GM11168 (cell line): ENCODE results near the gene APOL2.
"Not testable (repeated sequence)": the region's sequence is repeated elsewhere in the genome, so short reads cannot be mapped to it uniquely, and the experiment has no call there.

Source experiments
- in situ Hi-C: fragments of 300-500 bp; cut with MboI; formaldehyde crosslinking; loops from one replicate; pipeline ENCODE4 v1.12.0; 2022; ENCODE audit warnings: low sequenced_read_pairs; ENCODE audit not compliant: unreplicated experiment

Gene APOL2

DNA sequence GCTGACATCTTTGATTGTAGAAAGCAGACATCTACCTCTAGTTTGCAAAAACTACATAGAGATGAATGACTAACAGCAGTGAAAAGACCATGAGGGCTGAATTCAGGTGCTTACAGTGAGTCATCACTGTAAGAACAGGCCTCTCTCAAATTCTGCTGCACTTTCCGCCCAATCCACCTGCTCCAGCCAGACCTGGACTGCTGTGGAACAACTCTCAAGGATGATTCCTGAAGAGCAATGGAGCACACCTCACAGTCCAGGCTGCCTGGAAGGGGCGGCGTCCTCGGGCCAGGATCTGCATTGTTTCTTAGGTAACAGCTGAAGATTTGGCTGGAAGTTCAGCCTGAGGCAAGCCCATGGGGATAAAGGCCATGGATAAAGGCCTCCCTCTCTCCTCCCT is 15.1 kb downstream of the APOL2 start:
- in situ Hi-C loops, result no loop called here

DNA sequence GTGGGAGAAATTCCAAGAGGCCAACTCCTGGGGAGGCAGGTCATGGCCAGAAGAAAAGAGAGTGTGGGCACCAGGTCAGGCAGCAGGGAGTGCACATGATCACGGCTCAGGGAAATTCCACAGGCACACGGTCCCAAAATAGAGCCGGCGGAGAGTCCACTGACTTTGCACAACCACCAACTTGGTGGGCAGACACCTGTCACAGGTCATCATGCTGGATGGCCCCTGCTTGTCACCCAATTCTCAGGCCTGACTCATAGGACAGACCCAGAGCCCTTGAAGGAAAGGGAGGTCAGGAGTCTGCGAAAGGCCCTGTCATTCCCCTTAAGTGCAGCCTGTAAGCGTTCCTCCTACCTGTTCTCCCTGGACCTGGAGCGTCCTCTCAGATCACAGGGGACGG is 15.8 kb downstream of the APOL2 start:
- in situ Hi-C loops, result no loop called here

DNA sequence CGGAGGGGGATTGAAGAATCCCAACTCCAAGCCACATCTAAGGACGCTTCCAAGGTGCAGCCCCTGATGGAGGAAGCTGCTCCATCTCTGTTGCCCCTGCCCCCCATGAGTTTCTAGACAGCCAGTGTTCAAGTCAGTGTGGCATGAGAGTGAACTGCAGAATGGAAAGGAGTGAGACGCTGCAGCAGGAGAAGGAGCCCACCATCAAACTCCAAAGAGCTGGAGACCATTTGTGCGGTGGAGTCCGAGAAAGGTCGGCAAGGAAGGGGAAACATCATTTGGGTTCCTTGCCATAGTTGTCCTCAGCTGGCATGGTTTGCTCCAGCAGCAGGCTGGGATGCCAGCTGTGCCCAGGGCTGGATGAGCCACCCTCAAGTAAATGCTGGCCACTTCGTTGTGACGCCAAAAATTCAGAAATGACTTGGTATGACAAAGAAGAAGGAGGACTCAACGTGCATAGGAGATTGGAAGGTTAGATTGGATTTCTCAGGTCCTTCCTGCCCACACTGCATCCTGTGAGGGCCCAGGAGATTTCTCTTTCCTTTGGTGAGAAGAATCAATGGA is 16.4 kb downstream of the APOL2 start:
- in situ Hi-C loops, result no loop called here

DNA sequence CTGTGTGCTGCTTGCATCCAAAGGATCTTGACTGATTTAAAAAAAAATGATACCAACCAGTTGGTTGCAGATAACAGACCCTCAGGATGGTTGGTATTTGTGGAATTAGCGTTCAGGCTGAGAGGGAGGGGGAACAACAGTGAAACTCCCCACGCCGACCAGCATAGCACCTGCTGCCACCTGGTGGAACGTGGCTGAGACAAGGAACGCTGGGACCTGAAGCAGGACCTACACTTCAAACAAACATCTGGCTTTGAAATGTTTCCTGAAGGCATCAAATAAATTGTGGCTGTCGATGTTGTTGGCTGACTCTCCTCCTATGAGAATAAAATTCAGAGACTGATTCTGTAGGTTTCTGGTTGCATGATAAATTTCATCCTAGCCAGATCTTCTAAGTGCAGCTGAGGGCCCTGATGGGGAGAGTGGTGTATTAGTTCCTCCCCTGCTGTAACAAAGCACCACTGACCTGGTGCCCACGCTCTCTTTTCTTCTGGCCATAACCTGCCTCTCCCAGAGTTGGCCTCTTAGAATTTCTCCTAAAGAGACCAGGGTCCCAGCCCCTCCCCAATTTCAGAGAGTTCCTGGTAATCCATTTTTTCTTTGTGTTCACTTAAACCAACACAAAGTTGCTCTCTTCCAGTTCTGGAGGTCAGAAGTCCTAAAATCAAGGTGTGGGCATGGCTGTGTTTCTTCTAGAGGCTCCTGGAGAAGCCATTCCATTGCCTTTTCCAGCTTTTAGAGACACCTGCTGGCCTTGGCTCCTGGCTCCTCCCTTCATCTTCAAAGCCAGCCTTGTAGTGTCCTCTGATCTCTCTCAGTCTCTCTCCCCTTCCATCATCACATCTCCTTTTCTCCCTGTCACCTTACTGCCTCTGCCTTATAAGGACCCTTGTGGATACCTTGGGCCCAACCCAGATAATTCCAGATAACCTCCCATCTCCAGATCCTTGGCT is 17.3 kb downstream of the APOL2 start:
- in situ Hi-C loops, result no loop called here

DNA sequence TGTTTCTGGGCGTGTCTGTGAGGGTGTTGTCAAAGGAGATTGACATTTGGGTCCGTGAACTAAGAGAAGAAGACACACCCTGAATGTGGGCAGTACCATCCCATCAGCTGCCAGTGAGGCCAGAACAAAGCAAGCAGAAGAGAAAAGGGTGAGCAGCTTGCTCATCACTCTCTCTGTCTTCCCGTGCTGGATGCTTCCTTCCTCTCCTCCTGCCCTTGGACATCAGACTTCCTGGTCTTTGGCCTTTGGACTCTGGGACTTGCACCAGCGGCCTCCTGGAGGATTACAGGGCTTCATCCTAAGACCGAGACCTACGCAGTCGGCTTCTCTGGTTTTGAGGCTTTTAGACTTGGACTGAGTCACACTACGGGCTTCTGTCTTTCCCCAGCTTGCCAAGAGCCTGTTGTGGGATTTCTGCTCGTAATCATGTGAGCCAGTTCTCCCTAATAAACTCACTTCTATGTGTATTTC is 18.8 kb downstream of the APOL2 start:
- in situ Hi-C loops, result no loop called here

DNA sequence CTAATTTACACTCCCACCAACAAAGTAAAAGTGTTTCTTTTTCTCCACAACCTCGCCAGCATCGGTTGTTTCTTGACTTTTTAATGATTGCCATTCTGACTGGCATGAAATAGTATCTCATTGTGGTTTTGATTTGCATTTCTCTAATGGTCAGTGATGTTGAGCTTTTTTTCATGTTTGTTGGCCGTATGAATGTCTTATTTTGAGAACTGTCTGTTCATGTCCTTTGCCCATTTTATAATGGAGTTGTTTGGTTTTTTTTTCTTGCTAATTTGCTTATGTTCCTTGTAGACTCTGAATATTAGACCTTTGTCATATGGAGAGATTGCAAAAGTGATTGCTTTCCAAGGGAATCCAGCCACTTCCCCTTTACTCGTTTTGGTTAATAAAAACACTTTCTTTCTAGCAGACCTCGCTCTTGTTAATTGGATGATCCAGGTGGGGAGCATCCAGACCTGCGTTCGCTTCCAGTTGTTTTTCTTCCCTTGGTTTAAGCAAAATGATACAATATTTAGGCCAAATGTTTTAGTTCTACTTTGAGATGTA is 20.6 kb downstream of the APOL2 start:
- in situ Hi-C loops, result no loop called here

DNA sequence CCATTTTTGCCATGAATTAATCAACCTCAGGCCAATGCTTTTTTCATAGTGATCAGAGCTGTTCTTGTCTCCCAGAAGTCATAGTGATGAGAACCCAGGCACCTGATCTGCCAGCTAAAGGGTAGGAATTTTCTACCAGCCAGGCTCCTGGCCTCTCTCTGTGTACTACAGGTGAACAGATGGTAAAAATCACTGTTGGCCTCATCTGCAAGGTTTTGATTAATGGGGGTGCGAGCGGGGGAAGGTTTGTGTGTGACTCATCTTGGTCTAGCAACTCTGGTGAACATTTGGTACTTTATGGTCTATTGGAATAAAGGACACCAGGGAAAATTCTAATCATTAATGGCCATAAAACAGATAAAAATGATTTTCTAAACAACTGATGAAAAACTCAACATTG is 23.3 kb downstream of the APOL2 start:
- in situ Hi-C loops, result no loop called here

DNA sequence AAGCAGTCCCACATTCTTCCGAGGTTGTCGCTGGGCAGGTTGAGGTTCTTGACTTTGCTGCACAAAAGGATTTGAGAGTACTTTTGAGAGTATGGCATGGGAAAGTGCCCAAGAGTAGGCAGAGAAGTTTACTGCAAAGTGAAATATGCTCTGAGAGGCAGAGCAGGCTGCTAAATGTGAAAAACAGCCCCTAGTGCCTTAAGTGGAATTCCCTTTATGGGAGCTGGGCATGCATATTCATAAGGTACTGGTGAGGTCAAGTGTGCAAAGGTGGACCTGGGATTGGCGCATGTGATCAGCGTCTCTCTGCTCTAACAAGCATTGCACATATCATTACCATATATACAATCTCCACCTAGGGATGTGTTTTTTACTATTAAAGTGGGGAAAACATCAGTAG is 25.7 kb downstream of the APOL2 start:
- in situ Hi-C loops, result no loop called here

DNA sequence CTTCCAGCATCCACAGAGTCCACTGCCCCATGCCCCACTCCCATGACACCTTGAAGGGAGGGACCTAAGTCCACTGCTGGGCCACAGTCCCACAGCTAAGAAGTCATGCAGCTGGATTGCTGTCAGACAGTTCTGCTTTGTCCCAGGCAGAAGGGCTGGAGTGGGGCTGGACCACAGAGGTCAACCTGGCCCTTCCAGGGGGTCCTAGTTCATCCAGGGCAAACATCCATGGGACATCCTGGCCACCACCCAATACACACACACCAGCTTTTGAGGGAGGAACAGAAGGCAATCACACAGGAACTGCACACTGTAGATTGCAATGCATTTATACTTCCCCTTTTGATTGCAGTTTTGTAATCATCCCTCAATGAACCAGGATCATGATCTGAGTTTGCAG is 26.4 kb downstream of the APOL2 start:
- in situ Hi-C loops, result no loop called here

DNA sequence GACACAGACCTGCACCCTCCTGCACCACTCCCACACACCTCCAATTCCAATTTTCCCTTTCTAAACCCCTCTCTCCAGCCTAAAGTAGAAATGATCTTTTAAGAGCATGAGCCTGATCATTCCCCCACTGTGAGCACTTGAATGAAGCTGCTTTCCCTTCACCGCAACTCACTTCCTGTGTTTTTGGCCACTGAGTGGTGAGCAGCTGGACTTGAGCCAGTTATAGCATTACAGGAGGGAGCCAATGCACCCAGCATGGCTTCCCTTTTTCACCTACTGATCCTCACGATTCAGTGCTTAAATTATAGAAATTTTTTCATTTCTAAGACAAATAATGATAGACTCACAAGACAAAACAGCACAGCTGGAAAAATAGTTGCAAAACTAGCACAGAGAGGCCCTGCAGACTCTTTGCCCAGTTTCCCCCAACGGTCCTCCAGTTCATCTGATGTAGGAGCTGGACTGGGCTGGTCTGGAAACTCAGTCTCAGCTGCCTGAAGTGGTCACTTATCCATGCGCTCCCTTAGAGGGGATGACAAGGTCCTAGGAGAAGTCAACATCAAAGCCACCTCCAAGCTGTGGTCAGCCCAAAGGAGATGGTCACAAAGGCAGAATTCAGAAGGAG is 28.0 kb downstream of the APOL2 start:
- in situ Hi-C loops, result no loop called here

DNA sequence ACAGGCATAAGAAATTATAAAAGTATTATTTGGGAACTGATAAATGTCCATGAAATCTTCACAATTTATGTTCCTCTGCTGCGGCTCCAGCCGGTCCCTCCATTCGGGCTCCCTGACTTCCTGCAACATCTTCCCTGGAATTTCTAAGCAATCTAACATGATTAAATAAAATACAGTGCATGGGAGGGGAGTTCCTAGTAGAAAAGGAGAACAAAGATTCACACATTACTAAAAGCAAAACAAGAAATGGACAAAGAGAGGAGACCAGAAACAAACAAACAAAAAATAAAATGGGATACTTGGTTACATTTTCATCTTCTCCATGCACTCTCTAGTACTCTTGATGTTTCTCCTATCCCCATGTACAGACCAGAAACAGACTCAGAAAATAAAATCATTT is 29.1 kb downstream of the APOL2 start:
- in situ Hi-C loops, result no loop called here

DNA sequence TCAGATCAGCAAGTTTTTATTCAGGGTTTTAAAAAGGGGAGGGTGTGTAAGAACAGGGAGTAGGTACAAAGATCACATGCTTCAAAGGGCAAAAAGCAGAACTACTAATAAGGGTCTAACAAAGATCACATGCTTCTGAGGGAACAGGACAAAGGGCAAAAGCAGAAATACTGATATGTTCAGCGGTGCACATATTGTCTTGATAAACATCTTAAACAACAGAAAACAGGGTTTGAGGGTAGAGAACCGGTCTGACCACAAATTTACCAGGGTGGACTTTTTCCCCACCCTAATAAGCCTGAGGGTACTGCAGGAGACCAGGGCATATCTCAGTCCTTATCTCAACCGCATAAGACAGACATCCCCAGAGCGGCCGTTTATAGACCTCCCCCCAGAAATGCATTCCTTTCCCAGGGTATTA is 29.8 kb downstream of the APOL2 start:
- in situ Hi-C loops, result not testable (repeated sequence)

DNA sequence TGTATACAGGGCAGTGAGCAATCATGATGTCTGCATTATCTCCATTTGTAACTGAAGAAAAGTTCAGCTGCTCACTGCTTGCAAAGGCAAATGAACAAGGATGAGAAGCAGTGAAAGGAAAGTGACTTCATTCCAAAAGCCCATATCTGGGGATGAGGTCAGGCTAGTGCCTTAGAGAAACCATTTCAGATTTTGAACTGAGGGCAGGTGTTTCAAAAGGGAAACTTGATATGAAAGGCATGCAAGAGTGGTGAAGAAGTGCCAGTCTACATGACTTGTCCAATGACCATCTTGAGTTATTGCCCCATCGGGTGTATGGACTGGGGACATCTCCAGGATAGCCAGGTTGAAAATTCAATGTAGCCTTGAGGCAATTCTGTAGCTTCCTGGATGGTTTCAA is 30.4 kb downstream of the APOL2 start:
- in situ Hi-C loops, result no loop called here

DNA sequence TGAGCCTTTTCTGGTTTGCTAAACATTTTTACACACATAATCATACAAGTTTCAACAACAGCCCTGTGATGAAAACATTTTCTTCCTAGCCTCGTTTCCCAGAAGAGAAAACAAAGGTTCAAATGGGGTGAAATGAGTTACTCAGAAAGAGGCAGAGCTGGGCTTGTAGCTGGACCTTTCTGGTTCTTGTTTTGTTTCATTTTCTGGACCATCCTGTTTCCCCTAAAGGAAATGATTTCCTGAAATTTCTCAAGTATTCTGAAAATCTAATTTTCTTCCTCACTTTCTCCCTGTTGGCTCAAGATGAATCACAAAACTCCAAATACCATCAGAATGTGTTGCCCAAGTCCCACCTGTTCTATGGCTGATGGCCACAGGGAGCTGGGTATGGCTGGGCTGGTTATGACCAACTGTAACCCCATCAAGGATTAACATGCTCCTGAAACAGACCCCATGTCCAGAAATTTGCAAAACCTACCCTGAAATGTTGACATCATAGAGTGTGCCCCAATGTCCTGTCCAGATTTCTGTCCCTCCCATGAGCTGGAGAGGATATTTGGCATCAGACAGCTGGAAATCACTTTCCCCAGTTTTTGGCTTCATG is 31.1 kb downstream of the APOL2 start:
- in situ Hi-C loops, result no loop called here

DNA sequence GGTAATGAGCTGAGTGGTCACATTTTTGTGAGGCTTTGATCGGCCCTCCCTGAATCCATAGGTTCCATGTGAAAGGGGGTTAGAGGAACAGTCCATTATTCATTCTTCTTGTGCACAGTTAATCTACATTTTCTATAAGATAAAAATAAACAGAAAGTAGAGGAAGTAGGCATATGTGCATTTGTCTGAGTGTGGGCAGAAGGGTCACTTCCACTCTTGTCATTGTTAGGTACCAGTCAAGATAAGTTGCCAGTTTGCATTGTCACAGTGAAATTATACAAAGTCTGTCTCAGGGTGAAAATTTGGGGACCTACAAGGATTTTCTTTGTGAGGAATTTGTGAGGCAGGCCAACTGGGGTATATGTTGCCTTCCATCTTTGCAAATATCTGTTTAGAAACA is 33.1 kb downstream of the APOL2 start:
- in situ Hi-C loops, result no loop called here

DNA sequence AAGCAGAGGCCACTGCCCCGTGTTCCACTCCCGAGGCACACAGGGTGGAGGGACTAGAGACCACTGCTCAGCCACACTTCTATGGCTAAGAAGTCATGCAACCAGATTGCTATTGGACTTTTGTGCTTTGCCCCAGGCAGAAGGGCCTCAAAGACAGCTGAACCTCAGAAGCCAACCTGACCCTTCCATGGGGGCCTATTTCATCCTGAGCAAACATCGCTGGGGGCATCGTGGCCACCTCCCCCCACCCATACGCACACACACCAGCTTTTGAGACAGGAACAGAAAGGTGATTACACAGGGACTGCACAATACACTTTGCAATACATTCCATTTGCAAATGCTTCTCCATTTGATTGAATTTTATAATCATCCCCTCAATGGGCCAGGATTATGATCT is 33.8 kb downstream of the APOL2 start:
- in situ Hi-C loops, result not testable (repeated sequence)

DNA sequence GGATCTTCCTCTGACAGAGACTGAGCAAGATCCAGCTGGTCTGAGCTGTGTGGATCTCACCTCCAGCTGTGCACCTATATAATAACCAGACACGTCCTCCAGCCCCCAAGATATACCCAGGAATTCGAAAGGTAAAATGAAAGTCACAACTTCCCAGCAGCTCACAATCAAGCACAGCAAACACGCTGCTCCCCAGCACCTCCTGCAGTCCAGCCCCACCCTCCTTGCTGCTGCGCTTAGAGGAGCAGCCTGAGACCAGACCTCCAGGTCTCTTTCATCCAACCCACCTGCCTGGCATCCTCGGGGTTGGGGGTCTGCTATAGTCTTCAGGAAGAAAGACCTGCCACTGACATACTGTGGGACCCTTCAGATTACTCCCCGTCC is 34.7 kb downstream of the APOL2 start:
- in situ Hi-C loops, result no loop called here

DNA sequence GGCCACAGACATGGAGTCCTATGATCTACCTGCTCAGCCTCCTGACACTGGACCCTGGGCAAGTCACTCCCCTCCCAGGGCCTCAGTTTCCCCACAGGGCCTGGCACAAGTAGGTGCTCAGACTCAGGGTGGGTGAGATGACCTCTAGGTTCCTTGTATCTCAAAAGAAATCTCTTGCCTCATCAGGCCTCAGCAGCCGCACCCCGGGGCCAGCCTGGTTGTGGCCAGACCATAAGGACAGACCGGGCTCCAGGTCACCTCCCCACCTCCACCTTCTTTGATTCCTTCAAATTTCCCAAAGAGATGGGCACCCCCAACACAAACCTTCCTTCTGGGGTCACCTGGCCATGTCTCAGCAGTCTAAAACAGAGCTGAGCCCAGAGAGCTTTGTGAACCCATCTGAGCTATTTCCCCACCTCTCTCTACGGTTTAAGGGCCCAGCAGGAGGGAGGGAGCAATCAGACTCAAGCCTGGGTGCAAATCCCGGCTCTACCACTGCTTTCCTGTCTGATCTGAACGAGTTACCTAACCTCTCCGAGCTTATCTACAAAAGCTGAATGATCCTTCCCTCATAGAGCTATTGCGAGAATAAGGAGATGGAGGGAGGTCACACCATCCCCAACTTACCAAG is 35.2 kb downstream of the APOL2 start:
- in situ Hi-C loops, result no loop called here

DNA sequence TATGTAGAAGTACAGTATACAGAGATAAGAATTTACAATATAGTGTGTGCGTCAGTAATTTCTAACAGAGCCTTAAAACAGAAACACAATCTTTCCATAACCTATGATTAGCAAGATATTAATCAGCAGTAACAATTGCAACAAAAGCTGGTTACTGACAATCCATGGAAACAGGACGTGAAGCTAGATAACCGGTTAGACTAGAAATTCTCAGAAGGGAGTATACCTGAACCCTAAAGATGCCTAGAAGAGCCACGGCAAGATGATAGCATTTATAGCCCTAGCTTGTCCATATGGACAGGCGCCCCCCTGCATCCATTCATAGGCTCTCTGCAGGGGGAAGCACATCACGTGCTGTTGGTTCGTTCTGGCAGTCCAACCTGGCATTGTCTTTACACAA is 35.9 kb downstream of the APOL2 start:
- in situ Hi-C loops, result not testable (repeated sequence)

DNA sequence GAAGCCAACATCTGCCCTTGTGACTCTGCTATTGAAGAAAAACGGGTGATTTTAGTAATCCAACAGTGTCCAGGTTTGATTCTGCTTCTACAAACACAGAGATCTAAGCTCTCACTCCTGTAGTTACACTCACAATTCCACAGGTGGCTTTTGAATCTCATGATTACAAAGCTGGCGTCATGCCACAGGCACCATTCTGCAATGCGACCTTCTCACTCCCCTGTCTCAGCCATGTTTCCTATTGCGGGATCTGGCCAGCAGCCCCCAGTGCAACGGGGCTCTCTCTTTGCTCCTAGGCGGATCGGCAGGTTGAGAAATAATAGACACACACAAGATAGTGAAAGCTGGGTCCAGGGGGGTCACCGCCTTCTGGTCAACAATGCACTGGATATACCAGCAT is 36.4 kb downstream of the APOL2 start:
- in situ Hi-C loops, result not testable (repeated sequence)
